Activated CD4-positive, alpha-beta T cell treated with anti-CD3 and anti-CD28 coated beads for 36 hours (primary cell): ENCODE data around the gene CPN2. TPM values are rescaled to one million over a fixed set of nuclear protein-coding genes. Genes with fewer than 3 reads are reported as not detected.

Experiments used
- ATAC-seq: fragments of 200-7000 bp; cut with Tn5 transposase; one replicate; pipeline ENCODE4 v1.10.0; 2021; ENCODE audit warnings: mild to moderate bottlenecking, moderate library complexity
- CTCF ChIA-PET: fragments of 350-600 bp; sonication (Branson Sonifier 250); formaldehyde crosslinking; loops from one replicate; lab custom pipeline; 2021; ENCODE audit warnings: antibody characterized with exemption; lab: Charles Lee
- POLR2A ChIA-PET: fragments of 350-600 bp; sonication (Branson Sonifier 250); formaldehyde crosslinking; loops from one replicate; lab custom pipeline; 2021; ENCODE audit warnings: antibody characterized with exemption, inconsistent platforms; lab: Charles Lee
- DNase-seq: peaks from one replicate; pipeline ENCODE4 v3.0.0-alpha.2; 2020
- H3K27ac Mint-ChIP-seq: one replicate; pipeline ENCODE4 v1.8.0; 2021; ENCODE audit warnings: mixed read lengths
- H3K27me3 Mint-ChIP-seq: one replicate; pipeline ENCODE4 v1.8.0; 2021; ENCODE audit warnings: mixed read lengths
- H3K36me3 Mint-ChIP-seq: one replicate; pipeline ENCODE4 v1.8.0; 2021; ENCODE audit warnings: low read depth, mixed read lengths
- H3K4me1 Mint-ChIP-seq: one replicate; pipeline ENCODE4 v1.8.0; 2021; ENCODE audit warnings: mixed read lengths
- H3K4me3 Mint-ChIP-seq: one replicate; pipeline ENCODE4 v1.8.0; 2021; ENCODE audit warnings: mild to moderate bottlenecking, moderate library complexity, mixed read lengths
- H3K9me3 Mint-ChIP-seq: one replicate; pipeline ENCODE4 v1.8.0; 2021; ENCODE audit warnings: low read depth, mixed read lengths
- intact Hi-C, 2 experiments: fragments of 100-400 bp; cut with DNase I in 1 of 2; cut with micrococcal nuclease in 1 of 2; formaldehyde crosslinking; loops; one replicate each; pipeline versions ENCODE4 v1.14.2 to v1.15.1; 2022 to 2024; cut with DNase I, micrococcal nuclease
- total RNA-seq, 2 experiments: library from RNA; stranded (reverse); gene quantifications; one replicate each; pipeline ENCODE4 v1.2.3, GENCODE V29; 2021

Gene CPN2
- total RNA-seq, 2 experiments from 2014 or later: not detected

DNA sequence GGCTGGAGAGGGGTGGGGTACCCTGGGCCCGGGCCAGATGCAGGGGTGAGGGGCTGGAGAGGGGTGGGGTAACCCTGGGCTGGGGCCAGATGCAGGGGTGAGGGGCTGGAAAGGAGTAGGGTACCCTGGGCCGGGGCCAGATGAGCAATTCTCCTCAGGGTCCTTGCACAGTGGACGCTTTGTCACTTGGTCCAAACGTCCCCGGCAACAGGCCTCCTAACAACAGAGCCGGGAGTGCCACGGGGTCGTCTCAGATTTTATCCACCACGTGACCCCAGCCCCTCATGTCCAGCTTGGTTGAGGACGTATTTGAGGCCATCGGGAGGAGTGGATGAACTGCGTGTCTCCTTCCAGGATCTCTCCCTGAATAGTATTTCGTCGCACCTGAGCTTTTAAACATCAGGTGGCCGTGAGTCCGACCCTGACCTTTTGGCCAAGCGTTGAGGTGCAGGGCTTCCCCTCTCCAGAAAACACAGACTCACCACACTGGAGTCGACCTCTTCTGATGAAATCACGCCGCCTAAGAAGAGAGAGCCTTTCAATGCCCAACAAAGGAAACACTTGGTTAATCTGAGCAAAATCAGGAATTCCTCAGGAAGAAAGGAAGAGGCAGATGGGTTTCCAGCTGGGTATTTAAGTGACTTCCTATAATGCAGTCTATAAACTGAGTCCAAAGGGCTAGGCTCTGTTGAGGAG is 31.2 kb upstream of the CPN2 start:
- intact Hi-C loops: no loop called here
- DNase-seq (no peak), ATAC-seq (no peak)
- H3K9me3 Mint-ChIP-seq: no peaks in the 10 kb centered on the region
- H3K27ac Mint-ChIP-seq: no peak overlapping the region
- peaks cover 3% of the 10 kb centered on the region for H3K27me3 Mint-ChIP-seq
- CTCF ChIA-PET: interaction anchor here (0.5 kb wide), 1 partner anchor 202 kb away, joined by 3 read pairs; no protein-coding TSS in a partner anchor
- H3K36me3 Mint-ChIP-seq: no peaks in the 10 kb centered on the region
- POLR2A ChIA-PET: no interaction called here
- H3K4me3 Mint-ChIP-seq: no peak overlapping the region
- H3K4me1 Mint-ChIP-seq: no peaks in the 10 kb centered on the region

DNA sequence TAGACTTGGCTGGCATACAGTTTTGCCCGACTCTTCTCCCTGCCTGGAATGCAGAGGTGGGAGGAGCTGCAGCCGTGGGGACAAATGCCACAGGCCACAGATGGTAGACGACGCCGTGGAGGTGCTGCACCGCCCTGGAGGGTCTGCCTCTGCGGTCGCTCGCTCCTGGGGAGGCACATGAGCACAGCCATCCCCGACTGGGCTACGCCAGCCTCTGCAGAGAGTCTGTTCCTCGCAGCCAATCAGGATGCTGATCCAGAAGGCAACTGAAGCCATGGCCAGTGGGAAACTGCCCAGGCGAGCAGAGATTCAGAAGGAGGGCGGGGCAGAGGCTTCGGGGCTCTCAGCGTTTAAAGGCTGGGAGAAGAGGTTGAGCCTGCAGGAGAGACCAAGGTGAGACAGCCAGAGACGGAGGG is 30.3 kb upstream of the CPN2 start:
- POLR2A ChIA-PET: no interaction called here
- H3K4me1 Mint-ChIP-seq: no peaks in the 10 kb centered on the region

DNA sequence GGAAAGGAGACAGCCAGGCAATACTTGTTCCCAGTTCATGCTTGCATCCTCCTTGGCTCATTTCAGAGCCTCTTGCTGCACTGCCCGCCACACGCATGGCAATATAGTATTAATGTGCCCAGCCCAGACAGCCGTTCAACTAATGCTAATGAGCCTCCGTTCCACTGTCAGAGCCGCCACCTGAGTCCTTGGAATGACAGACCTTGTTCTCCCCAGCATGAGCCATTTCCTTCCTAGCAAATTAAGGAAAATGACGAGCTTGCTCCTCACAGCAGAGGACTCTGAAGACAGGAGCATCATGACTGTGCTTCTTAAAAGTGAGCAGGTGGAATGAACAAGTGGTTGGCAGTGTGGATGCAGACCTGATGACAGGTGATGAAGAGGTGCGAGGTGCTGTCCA is 29.2 kb upstream of the CPN2 start:
- H3K27ac Mint-ChIP-seq: no peak overlapping the region
- no peak for DNase-seq
- H3K9me3 Mint-ChIP-seq: no peaks in the 10 kb centered on the region
- intact Hi-C loops: no loop called here
- H3K4me3 Mint-ChIP-seq: no peak overlapping the region
- ChIA-PET POLR2A (no interaction called here), CTCF (interaction anchor here (0.7 kb wide), 1 partner anchor 476 kb away, joined by 3 read pairs; no protein-coding TSS in a partner anchor)
- H3K36me3 Mint-ChIP-seq: no peaks in the 10 kb centered on the region
- ATAC-seq: no peak
- H3K27me3 Mint-ChIP-seq: peaks cover 3% of the 10 kb centered on the region
- no peaks in the 10 kb centered on the region for H3K4me1 Mint-ChIP-seq

More for the DNA sequence above, 30.3 kb upstream of the CPN2 start:
- ATAC-seq (no peak), DNase-seq (no peak)
- peaks cover 3% of the 10 kb centered on the region for H3K27me3 Mint-ChIP-seq
- no peak overlapping the region for H3K27ac Mint-ChIP-seq
- intact Hi-C loops: no loop called here
- CTCF ChIA-PET: no interaction called here
- no peaks in the 10 kb centered on the region for H3K36me3 Mint-ChIP-seq
- no peaks in the 10 kb centered on the region for H3K9me3 Mint-ChIP-seq
- no peak overlapping the region for H3K4me3 Mint-ChIP-seq

DNA sequence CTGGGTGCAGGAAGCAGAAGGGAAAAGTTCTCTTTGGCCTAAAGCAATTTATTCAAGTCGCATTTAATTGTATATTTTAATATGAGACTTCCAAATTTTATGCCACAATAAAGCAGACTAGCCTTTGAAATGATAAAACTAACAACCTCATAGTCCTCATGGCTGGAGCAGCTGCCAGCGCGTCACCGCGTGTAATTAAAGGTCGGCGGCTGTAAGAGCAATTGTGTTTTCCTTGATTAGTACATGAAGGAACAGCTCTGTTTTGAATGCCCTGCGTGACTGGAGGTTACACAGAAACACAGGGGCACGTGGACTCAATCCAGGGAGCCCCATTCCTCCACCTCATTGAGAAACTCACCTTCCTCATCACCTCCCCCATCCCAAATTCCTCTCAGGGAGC is 28.5 kb upstream of the CPN2 start:
- Mint-ChIP-seq H3K27ac (no peak overlapping the region), H3K9me3 (no peaks in the 10 kb centered on the region), H3K36me3 (no peaks in the 10 kb centered on the region), H3K4me3 (no peak overlapping the region), H3K27me3 (peaks cover 3% of the 10 kb centered on the region), H3K4me1 (no peaks in the 10 kb centered on the region)
- ATAC-seq (no peak), DNase-seq (no peak)
- ChIA-PET CTCF (no interaction called here), POLR2A (interaction anchor here (0.6 kb wide), 2 partner anchors 19 to 104 kb away, joined by 3 read pairs; no protein-coding TSS in a partner anchor)
- intact Hi-C loops: no loop called here

DNA sequence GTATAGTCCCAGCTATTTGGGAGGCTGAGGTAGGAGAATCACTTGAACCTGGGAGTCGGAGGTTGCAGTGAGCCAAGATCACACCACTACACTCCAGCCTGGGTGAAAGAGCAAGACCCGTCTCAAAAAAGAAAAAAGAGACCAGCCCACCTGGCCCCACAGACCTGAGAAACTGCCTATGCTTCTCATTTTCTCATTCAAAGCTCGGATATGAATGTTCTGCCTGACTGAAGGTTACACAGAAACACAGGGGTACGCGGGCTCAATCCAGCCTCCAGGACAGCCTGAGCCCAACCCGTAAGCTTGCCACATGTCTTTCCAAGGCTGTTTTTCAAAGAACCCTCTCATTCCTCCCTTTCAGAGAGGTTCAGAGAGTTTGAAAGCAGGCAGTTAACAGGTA is 28.1 kb upstream of the CPN2 start:
- Mint-ChIP-seq H3K27ac (no peak overlapping the region), H3K4me1 (no peaks in the 10 kb centered on the region), H3K4me3 (no peak overlapping the region), H3K9me3 (no peaks in the 10 kb centered on the region), H3K36me3 (no peaks in the 10 kb centered on the region), H3K27me3 (peaks cover 3% of the 10 kb centered on the region)
- ChIA-PET CTCF (no interaction called here), POLR2A (interaction anchor here (0.6 kb wide), 2 partner anchors 19 to 104 kb away, joined by 3 read pairs; no protein-coding TSS in a partner anchor)
- intact Hi-C loops: no loop called here
- DNase-seq (no peak), ATAC-seq (no peak)

DNA sequence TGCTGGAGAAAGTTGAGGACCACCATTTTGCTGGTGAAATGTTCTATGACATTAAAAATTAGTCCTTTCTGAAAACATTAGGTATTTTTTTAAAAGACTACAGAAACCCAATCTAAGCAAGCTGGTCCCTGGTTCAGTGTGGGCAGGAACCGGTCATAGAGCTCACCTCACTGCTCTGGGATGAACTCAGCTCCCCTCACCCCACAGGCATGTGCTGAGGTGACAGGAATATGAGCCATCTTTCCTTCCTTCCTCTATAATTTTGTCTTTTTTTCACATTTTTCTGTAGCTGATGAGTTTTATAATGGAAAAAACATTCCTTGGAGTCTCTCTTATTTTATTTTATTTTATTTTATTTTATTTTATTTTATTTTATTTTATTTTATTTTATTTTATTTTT is 26.6 kb upstream of the CPN2 start:
- CTCF ChIA-PET: interaction anchor here (0.5 to 1.0 kb wide), 3 partner anchors 73 to 300 kb away, joined by 3 read pairs; no protein-coding TSS in a partner anchor

DNA sequence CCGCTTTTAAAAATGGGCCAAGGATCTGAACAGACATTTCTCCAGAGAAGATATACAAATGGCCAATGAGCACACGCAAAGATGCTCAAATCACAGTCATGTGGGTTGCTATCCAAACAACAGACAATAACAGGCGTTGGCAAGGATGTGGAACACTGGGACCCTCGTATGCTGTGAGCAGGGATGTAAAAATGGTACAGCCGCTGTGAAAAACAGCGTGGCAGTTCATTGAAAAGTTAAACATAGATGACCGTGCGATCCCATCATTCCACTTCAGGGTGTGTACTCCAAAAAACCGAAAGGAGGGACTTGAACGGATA is 25.1 kb upstream of the CPN2 start:
- no peak for ATAC-seq
- ChIA-PET CTCF (no interaction called here), POLR2A (no interaction called here)
- intact Hi-C loops: no loop called here
- Mint-ChIP-seq H3K4me1 (no peaks in the 10 kb centered on the region), H3K36me3 (no peaks in the 10 kb centered on the region), H3K27ac (no peak overlapping the region), H3K27me3 (peaks cover 3% of the 10 kb centered on the region), H3K4me3 (no peak overlapping the region), H3K9me3 (no peaks in the 10 kb centered on the region)
- DNase-seq: no peak

More for the DNA sequence above, 26.6 kb upstream of the CPN2 start:
- Mint-ChIP-seq H3K36me3 (no peaks in the 10 kb centered on the region), H3K27me3 (peaks cover 3% of the 10 kb centered on the region), H3K27ac (no peak overlapping the region), H3K9me3 (no peaks in the 10 kb centered on the region), H3K4me3 (no peak overlapping the region), H3K4me1 (no peaks in the 10 kb centered on the region)
- POLR2A ChIA-PET: no interaction called here
- DNase-seq (no peak), ATAC-seq (no peak)
- intact Hi-C loops: no loop called here

DNA sequence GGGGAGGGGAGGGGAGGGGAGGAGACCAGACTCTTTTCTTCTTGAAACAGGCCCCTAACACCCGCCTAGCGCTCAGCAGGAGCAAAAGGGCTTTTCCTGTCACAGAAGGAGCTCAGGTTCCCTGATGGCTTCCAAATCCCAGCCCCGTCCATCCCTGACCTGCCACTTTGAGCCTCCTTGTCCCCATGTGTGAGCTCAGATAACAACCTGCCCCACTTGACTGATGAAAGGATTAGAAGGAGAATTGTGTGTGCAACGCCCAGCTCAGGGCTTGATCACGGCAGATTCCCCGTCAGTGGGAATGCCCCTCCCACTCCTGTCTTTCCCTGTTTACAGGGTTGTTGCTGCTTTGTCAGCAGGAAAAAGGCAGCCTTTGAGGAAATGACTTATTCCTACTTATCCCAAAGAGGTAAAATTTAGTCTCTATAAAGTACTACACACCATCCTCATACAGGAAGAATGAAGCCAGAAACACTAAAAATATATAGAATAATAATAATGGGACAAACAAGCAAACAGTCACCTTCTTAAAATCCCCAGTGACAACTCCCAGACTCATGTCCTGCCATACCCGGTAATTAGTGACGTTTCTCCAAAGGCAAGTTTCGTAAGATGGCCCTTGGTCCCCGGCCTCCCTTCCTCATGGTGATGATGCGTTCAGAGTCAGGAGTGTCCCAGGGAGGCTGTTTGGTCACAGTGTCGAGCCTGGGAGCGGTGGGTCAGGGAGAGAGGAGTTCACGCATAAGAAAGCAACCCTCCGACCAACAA is 24.5 kb upstream of the CPN2 start:
- H3K27ac Mint-ChIP-seq: no peak overlapping the region
- no peaks in the 10 kb centered on the region for H3K36me3 Mint-ChIP-seq
- DNase-seq (no peak), ATAC-seq (no peak)
- ChIA-PET CTCF (interaction anchor here (0.6 kb wide), 1 partner anchor 20 kb away, joined by 3 read pairs; no protein-coding TSS in a partner anchor), POLR2A (no interaction called here)
- no peaks in the 10 kb centered on the region for H3K4me1 Mint-ChIP-seq
- H3K27me3 Mint-ChIP-seq: peaks cover 4% of the 10 kb centered on the region
- no peaks in the 10 kb centered on the region for H3K9me3 Mint-ChIP-seq
- intact Hi-C loops: no loop called here
- H3K4me3 Mint-ChIP-seq: no peak overlapping the region

DNA sequence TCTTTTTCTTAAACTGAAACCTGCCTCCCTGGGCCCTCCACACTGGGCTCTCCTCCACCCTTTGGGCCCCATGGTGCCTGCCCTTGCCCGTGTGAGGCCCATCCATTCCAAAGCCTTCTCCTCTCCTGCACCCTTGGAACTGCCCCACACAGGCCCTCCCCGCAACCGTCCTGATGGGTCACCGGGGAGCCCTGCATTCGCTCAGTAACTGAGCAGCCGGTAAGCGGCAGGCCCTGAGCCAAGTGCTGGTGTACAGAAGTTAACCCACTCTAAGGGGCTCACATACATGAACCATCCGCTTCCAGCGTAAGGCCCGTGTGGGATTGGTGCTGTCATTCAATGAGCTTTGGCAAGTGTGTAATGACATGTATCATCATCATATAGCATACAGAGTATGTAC is 23.8 kb upstream of the CPN2 start:
- no peaks in the 10 kb centered on the region for H3K9me3 Mint-ChIP-seq
- no peak overlapping the region for H3K27ac Mint-ChIP-seq
- POLR2A ChIA-PET: no interaction called here
- no peak overlapping the region for H3K4me3 Mint-ChIP-seq
- intact Hi-C loops: no loop called here
- no peaks in the 10 kb centered on the region for H3K36me3 Mint-ChIP-seq
- peaks cover 10% of the 10 kb centered on the region for H3K27me3 Mint-ChIP-seq
- CTCF ChIA-PET: interaction anchor here (0.6 kb wide), 1 partner anchor 19 kb away, joined by 3 read pairs; no protein-coding TSS in a partner anchor
- ATAC-seq (no peak), DNase-seq (no peak)
- no peaks in the 10 kb centered on the region for H3K4me1 Mint-ChIP-seq

DNA sequence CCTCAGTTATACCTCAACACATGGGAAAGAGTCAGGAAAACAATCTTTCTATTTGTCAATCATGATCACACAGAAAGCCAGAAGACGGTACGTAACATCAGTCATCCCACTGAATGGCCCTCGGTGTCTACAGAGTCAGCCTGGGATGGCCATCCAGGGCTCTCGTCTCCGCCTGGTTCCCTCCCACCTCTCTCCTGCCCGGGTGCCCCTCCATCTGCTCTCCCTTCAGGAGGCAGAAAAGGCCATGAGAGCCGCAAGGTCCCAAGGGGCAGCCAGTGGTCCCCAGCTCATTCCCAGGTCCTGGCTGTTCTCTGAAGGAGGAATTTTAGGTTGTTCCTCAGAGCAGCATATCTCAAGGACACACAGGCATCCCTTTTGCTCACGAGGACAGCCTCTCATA is 22.8 kb upstream of the CPN2 start:
- H3K9me3 Mint-ChIP-seq: no peaks in the 10 kb centered on the region
- CTCF ChIA-PET: interaction anchor here (1.0 kb wide), 1 partner anchor 13 kb away, joined by 3 read pairs; no protein-coding TSS in a partner anchor
- ATAC-seq (no peak), DNase-seq (no peak)
- H3K4me3 Mint-ChIP-seq: no peak overlapping the region
- H3K36me3 Mint-ChIP-seq: no peaks in the 10 kb centered on the region
- peaks cover 18% of the 10 kb centered on the region for H3K27me3 Mint-ChIP-seq
- intact Hi-C loops: no loop called here
- POLR2A ChIA-PET: no interaction called here
- no peaks in the 10 kb centered on the region for H3K4me1 Mint-ChIP-seq
- no peak overlapping the region for H3K27ac Mint-ChIP-seq

DNA sequence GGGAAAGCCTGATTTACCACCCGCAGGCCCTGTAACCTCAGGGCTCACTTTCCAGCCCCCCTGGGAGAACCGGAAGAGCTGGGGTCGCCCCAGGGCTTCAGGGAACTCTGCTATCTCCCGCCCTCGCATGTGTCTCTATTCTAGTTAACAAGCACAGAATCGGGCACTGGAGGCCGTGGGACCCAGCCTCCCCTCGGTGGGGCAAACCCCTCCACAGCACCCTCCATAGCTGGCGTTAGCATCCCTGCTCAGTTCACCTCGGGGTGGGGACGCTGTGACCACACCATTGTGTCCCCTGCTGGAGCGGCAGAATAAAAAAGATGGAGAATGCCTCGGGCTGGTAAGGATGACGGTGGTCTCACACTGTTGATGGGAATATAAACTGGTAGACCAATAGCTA is 21.9 kb upstream of the CPN2 start:
- CTCF ChIA-PET: interaction anchor here (0.6 kb wide), 1 partner anchor 14 kb away, joined by 4 read pairs; no protein-coding TSS in a partner anchor
- Mint-ChIP-seq H3K9me3 (no peaks in the 10 kb centered on the region), H3K4me1 (no peaks in the 10 kb centered on the region), H3K27ac (no peak overlapping the region), H3K27me3 (peaks cover 23% of the 10 kb centered on the region), H3K4me3 (no peak overlapping the region), H3K36me3 (no peaks in the 10 kb centered on the region)
- intact Hi-C loops: no loop called here
- POLR2A ChIA-PET: no interaction called here
- ATAC-seq (no peak), DNase-seq (no peak)

DNA sequence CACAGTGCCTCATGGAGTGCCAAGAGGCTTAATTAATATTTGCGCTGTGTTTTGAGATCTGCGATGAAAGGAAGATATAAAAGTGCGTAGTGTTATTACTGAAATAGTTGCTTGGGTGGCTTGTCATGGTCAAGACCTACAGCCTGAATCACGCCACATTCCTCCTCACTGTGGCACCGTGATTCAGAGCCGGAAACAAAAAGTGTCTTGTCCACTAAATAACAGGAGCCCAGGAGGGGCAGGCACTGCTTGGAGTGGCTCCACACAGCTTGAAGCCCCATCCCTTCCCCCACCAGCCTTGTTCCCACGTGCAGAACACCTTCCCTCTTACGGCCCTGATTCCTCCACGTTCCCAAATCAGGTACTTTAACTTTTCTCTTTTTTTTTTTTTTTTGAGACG is 19.6 kb upstream of the CPN2 start:
- H3K36me3 Mint-ChIP-seq: no peaks in the 10 kb centered on the region
- H3K9me3 Mint-ChIP-seq: no peaks in the 10 kb centered on the region
- intact Hi-C loops: no loop called here
- H3K27ac Mint-ChIP-seq: no peak overlapping the region
- no peaks in the 10 kb centered on the region for H3K4me1 Mint-ChIP-seq
- peaks cover 26% of the 10 kb centered on the region for H3K27me3 Mint-ChIP-seq
- CTCF ChIA-PET: no interaction called here
- ATAC-seq (no peak), DNase-seq (no peak)
- no peak overlapping the region for H3K4me3 Mint-ChIP-seq
- POLR2A ChIA-PET: no interaction called here
